Right renal cortex interstitium (tissue), 3 donors: Measurements from ENCODE around the gene KDM5B. TPM values are rescaled to one million over a fixed set of nuclear protein-coding genes. Genes with fewer than 3 reads are reported as not detected.

Source experiments
- DNase-seq, 3 donors: peaks; one replicate each; pipeline ENCODE4 v3.0.0-alpha.2; 2013; ENCODE audit warnings: low read depth in 3 of 3, low spot score in 2 of 3
- polyA plus RNA-seq, 3 donors: library from polyadenylated mRNA; unstranded; fragments of 120-200 nt; gene quantifications; one replicate each; pipeline ENCODE4 v1.2.1, GENCODE V29; 2013; ENCODE audit not compliant: insufficient read length in 3 of 3

Gene KDM5B
- polyA plus RNA-seq, 3 donors = 94.2 to 101 (median 94.4) TPM

DNA sequence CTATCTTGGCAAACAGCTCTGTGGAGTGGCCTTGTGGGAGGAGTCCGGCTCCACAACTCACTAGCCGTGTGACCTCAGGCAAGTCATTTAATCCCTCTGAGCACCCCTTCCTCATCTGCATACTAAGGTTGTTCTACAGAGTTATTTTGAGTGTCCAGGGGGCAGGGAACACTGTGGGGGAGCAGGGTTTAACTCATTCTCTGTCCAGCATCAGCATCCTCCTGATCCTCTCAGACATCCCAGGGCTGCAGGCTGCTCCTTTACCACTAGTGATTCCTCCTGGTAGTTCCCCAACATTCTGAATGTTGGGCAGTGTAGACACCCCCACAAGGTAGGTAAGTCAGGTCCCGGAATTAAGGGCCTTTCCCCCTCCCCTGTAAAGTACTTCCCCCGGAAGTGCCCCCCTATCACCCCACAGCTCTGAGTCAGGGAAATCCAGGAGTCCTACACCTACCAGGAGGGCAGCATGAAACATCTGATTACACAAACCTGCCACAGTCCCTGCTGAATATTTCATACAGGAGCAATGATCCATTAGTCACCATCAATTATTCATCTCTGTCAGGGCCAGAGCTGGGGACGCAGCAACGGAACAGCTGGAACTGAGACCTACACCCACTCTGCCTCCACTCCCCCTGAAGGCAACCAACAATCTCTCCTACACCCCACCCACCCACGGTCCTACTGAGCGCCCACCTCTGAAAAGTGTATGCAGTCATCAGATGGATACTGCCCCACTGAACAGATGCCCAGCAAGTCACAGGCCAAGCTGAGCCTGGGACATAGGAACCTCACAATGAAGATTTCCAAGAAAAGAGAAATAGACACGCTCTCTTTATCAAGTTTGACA is 118.5 kb downstream of the KDM5B start:
- DNase-seq = no peak

DNA sequence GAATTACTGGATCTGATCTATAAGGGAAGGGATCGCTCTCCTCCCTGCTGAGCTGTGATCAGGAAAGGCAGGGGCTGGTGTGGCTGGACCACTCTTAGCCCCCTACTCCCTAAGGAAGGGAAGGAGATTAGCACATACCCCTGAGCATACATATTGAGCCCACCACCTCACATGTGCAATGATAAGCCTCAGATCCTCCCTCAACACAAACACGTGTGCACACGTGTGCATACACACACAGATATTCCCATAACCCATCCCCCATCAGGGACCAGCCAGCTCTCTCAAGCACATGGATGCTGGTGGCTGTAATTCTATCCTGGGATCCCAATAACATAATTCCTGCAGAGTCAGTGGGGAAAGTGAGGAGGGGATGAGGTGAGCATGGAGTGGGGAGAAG is 119.1 kb downstream of the KDM5B start:
- no peak for DNase-seq

DNA sequence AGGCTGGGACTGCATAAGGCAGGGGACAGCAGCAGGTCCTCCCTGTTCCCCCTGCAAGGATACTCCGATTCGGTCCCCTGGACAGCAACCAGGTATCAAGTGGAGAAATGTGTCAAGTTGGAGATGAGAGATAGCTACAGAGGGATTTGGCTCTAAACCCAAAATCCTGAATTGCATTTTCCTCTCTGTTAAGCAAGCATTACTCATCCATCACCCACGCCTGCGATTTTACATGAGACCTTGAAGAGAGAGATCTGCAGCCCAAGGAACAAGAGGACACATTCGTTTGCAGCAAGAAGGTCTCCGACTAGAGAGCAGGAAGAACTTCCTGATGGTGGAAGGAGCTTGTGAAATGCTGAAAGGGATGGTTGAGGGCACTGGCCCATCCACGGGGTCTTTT is 119.8 kb downstream of the KDM5B start:
- DNase-seq = no peak

DNA sequence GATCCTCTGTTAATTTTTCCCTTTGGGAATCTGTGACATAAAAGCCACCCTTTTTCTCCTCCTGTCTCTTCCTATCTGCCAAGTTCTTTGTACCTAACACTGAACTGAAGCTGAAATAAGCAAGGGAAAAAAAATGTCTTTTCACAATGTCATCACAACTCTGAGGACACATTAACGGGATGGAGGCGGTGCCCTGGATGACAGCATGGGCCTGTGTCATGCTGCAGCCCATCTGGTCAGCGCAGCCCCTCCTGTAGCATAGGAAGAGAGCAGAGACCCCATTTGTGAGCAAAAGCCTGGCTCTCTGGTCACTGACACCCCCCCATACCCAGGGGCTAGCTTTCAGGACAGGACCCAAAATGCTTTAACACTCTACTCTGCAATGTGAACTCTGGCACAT is 120.4 kb downstream of the KDM5B start:
- no peak for DNase-seq

DNA sequence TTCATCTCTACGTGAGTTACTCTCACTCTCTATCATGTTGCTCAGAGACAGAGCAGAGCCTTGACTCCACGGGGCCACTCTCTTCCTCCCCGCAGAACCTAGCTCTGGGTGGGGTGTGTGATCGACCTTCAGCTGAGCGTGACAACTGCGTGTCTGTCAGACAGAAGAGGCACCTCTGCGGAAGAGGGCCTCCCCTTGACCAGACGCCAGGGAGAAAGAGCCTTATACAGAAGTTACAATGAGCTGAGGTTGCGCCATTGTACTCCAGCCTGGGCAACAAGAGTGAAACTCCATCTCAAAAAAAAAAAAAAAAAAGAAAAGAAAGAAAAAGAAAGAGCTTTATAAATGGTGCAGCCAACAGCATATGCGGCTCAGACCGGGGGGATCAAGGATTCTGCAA is 120.9 kb downstream of the KDM5B start:
- no peak for DNase-seq

DNA sequence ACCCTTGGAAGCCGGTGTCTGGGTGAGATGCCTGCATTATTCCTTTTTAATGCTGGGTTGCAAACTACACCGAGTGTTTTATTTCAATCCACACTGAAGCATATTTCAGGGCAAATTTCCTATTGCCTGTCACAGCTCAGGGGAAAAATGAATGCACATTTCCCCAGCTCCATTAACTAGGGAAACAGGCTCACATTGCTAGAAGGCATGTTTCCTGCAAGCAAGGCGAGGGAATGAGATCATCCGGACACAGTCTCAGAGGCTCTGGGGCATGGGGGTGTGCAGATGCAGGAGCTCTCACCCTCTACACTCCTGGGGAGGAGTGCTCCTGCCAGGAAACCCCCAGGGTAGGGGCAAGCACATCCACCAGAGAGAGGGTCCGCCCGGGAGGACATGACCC is 122.6 kb downstream of the KDM5B start:
- DNase-seq = no peak

DNA sequence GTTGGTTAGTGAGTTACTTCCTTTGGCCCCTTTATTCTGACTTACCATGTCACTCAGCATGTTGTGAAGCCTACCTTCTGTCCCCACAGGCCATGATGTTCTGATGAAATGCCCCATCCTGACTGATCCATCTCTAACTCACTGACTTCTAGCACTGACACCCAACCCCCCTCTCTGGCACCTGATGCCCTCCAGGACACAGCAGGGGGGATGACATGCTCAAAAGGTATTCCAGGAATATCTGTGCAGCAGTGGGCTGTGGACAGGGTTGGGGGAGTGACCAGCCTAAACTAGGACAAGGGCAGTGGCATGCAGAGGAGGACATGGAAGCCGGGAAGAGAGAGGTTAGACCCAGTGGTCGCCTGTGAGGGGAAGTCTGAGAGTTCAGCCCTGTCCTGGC is 123.5 kb downstream of the KDM5B start:
- no peak for DNase-seq

DNA sequence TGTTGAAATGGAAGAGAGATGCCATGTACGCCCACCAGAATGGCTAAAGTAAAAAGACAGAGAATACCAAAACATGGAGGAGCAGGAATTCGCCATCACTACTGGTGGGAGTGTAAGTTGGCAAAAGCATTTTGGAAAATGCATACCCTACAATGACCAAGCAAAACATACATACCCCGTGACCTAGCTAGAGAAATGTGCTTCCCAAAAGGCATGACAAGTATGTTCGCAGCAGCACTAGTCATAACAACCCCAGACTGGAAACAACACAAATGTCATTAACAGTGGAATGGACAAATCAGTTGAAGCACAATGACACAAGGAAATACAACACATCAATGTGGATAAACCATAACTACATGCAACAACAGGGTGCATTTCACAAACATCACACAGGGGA is 125.2 kb downstream of the KDM5B start:
- DNase-seq = no peak

DNA sequence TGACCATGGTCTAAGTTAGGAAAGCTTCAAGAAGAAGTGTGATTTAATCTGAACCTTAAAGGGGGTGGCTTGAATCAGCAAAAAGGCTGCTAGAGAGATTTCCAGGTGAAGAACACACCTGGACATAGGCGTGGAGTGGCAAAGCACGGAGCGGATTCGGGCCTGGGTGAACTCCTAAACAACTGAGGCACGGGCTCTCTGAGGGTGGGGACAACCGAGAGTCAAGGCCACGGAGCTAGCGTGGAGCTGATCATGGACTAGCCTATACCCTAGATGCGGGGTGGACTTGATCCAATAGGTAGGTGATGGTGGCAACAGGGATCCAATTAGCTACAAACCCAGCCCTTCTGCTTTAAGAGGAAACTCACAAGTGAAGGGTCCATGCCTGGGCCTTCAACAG is 125.7 kb downstream of the KDM5B start:
- no peak for DNase-seq

DNA sequence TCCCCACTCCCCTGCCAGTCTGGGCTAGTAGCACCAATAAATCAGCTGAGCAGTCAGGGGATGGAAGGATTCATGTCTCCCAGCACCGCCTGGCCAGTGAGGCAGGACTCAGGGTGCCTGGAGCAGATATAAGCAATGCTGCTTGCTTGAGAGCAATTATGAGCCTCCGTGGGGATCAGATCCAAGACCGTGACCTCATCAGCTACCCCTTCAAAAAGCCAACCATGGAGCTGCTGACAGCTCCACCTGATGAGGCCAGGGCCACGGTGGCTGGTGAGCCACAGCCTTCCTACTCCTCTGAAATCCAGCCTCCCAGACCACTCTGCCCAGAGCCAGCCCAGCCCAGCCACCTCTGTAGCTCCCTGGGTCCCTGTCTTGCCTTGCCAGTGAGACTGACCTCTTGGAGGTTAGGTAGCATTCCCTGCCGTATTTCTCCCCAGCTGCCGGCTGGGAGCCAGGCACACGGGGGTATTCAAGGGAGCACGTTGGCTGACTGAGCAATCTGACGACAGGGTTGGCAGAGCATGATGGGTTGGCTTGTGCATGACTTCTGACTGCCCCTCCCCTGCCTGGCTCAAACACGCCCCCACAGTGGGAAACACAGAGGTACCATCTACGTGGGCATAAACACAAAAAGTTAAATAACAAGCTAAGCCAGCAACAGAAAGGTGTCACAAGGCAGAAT is 126.3 kb downstream of the KDM5B start:
- DNase-seq = no peak

DNA sequence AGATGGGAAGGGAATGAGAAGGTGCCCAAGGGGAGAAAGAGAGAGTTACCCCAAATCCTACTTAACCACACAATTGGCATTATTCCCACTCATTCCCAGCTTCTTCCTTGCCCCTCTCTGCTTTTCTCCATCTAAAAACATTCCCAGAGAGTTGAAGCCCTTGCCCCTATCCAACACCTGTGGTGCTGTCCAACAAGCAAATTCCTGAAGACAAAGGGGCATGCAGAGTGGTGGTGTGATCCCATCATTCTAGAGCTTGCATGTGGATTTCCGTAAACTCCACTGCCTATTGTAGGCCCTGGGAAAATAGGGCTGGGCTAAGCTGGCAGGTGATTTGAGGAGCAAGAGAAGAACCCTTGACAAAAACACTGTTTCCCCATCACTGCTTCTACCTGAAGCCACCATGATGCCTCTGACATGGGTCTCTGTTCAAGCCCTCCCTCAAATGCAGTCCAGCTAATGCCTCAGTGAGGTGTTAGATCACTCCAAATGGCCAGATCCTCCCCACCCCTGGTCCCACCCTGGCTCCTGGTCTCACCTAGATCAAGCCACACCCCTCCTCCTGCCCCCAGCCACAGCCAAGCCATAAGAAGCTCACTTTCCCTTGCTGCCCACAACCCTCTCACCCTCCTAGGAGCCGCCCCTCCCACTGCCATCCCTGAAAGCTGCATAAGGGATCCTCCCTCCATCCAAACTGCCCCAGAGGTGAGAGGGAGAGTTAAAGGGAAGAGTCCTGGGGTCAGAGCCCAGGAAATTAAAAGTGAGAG is 127.5 kb downstream of the KDM5B start:
- no peak for DNase-seq

DNA sequence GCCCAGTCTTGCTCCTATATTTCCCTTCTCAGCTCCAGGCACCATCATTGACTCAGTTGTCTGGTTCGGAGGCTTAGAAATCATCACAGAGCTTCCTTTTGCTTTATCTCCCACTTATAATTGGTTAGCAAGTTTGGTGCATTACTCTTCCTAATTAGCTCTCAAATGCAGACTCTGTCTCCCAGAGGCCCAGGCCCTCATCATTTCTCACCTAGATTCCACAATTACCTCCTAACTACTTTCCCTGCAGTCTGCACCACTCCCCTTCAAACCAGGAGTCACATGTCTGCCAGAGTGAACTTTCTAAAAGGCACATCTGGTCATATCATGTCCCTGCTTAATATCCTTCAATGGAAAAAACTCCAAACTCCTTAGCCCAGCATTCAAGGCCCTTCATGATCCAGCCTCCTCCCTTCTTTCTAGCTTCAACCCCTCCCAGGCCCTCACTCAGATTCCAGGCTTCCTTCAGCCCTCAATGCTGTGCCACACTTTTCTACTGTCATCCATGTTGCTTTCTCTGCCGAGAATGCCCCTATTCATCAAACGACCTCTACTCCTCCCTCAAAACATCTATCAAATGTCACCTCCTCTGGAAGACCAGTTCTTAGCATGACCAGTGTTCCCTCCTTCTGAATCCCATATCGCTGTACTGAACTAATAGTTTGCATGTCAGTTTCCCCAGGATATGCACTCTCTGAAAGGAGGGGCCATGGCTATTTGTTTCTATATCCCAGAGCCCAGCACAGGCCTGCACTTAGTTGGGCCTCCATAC is 128.6 kb downstream of the KDM5B start:
- DNase-seq = no peak

DNA sequence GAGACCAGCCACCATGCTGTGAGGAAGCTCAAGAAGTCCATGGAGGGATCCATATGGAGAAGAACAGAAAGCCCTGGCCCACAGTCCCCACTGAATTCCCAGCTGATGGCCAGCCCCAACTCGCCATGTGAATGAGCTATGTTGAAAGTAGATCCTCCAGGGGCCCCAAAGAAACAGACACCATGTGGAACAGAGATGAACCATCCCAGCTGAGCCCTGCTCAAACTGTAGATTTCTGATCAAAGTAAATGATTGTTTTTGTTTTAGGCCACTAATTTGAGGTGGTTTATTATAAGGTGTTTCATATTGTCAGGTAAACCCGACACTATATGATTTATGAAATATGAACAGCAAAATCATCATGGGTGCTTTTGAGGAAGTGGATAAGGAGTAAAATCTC is 130.8 kb downstream of the KDM5B start:
- no peak for DNase-seq

Other genes starting within 250 kb of the KDM5B start
- 1 to 10 TPM; 2.3 to 2.5 (median 2.4) TPM for gene SYT2, start 98.0 kb downstream of the KDM5B start, polyA plus RNA-seq
- gene PCAT6, start 2.5 kb upstream of the KDM5B start, polyA plus RNA-seq = 1 to 10 TPM; 2.3 to 3.5 (median 2.8) TPM
- gene RABIF, start 80.7 kb upstream of the KDM5B start, polyA plus RNA-seq = 10 to 100 TPM; 11.3 to 12.3 (median 11.4) TPM
- gene KLHL12, start 118.8 kb upstream of the KDM5B start, polyA plus RNA-seq = 10 to 100 TPM; 41.0 to 50.3 (median 44.5) TPM
- 10 to 100 TPM; 80.7 to 86.3 (median 85.3) TPM for gene ADIPOR1, start 149.9 kb upstream of the KDM5B start, polyA plus RNA-seq
- gene CYB5R1, start 158.8 kb upstream of the KDM5B start, polyA plus RNA-seq = 10 to 100 TPM; 45.7 to 50.3 (median 48.6) TPM
- gene TMEM183A, start 199.0 kb upstream of the KDM5B start, polyA plus RNA-seq = 10 to 100 TPM; 79.8 to 82.3 (median 82.1) TPM
- gene PPFIA4, start 218.1 kb upstream of the KDM5B start, polyA plus RNA-seq = 1 to 10 TPM; 5.8 to 6.7 (median 6.6) TPM